Nucleus accumbens (tissue), 56 donors: ENCODE data around the gene NDUFAF8.
"Not testable (repeated sequence)": the region's sequence is repeated elsewhere in the genome, so short reads cannot be mapped to it uniquely, and the experiment has no call there.

ENCODE experiments used
- DNase-seq, 56 donors: peaks; one replicate each; lab custom pipeline; 2025; lab: John Stamatoyannopoulos, UW

The NDUFAF8 gene

DNA sequence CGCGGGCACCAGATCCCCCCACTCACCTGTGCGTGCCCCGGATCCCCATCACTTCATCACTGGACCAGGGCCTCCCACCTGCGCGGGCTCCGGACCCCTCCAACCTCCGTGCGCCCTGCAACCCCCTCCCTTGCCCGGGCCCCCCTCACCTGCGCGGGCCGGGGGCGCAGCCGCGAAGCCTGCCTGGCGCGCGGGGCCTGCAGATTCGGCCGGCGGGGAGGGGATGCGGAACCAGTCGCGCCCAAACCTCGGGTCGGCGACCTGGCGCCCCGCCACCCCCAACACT, 16.6 kb upstream of the NDUFAF8 start:
- DNase-seq: no peak

DNA sequence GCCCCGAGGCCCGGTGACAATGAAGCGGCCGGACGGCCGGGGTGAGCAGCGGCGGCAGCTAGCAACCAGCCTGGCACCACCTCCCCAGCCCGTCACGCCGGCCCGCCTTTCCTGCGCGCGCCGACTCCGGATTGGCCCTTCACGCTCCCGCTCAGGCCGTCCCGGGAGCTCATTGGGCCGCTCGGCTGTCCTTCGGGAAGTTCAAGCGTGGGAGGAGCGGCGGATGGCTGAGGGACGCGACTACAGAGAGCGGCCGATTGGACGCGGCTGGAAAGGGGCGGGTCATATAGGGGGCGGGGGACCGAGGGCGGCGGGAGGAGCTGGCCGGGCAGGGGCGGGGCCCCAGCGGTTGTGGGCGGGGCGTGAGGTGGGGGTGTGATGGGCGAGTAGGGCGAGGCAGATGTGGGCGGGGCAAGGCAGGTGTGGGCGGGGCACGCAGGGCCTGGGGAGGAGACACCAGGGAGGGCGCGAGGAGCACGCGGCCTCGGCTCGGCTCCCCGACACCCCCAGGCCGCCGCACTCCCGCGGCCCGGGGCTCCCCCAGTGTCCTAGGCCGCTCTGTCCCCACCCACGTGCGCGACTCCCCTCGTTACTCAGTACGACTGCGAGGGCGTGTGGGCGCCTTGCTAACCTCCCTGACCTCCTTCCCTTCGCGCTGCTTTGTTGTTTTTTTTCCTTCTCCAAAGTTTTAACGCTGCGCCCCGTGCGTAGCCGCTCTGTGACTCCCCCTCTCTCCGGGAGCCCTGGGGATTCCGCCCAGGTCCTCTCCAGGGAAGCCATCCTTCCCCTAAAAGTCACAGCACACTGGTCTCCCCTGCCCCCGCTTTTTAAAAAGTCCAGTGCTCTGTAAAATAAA, 16.0 kb upstream of the NDUFAF8 start, which contains the start of gene CEP131:
Gene CEP131, minus strand, starts transcription at position 60 of the 856 bp plus-strand sequence. CDS start 2,909 bp downstream, outside the sequence.
- DNase-seq: peak; percentile 81 to 99 (median 97)

DNA sequence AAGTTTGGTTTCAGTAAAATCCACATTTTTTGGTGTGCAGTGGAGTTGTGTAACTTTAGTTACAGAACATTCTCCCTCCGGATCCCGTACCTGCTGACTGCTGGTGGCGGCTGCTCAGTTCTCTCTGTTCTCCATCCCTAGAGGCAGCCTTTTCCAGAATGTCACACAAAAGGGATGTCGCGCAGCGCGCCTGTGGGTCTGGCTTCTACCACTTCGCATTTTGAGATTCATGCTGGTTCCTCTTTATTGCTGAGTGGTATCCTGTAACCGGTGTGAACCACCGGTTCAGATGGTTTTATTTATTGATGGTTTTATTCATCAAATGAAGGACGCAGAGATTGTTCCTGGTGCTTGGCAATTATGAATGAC, 15.4 kb upstream of the NDUFAF8 start:
- peak in 5 of 56 donors; percentile 6 to 36 (median 15) for DNase-seq

DNA sequence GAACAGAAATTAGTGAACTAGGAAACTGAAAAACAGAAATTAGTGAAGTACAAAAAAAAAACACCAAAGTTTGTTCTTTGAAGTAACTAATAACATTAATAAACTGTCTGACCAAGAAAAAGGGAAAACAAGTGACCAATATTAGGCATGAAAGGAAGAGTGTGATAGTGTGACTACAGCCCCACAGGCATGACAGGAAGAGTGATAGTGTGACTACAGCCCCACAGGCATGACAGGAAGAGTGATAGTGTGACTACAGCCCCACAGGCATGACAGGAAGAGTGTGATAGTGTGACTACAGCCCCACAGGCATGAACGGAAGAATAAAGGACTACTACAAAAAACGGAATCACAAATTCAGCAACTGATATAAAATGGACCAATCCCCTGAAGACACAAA, 11.5 kb upstream of the NDUFAF8 start:
- DNase-seq: not testable (repeated sequence)

DNA sequence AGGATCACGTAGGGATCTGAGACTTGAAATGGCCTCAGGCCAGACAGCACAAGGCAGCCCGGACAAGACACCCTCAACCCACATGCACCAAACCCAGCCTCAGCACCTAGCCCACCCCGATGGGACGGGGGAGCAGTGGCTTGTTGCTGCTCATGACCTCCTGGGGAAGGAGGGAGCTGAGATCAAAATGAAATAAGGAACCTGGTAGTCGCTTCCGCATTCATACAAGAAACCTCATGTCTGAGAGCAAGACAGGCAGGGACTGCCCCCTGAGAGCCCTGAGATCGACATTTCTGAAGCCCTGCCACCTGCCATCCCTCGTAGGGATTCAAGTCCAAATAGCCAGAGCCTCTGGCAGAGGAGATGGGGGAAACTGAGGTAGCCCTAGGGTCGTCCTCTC, 10.7 kb upstream of the NDUFAF8 start:
- DNase-seq: no peak

DNA sequence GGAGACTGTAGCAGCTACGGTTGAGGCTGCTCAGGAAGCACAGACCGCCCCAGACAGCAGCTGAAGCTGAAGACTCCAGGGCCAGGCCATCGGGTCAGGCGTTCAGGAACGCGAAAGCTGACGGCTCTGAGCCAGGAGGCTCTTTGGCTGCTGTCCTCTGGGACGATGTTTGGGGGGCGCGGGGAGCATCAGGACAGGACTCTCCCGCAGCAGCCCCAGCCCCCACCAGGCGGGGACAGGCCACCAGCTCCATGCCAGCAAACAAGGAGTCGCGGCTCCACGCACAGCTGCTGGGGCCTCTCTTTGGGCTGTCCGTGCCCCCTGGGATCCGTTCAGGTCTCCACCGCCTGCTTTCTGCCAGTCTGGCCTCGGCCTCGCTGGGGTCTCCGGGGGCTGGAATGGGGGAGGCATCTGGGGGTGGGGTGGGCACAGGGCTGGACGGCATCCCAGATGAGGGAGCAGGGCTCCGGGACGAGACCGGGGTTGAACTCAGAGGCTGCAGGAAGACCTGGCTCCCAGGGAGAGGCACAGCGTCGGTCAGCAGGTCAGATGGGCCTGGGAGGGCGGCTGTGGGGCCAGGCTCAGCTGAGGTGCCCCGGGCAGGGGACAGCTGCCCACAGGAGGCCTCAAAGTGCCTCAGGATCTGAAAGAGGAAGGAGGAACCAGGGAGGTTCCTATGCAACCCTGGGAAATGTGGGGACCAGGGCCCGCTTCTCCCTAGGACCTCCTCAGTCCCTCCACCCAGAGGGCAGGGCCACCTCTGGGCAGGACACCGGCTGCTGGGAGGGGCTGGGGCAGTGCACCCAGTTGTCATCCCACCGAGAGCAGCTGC, 10.1 kb upstream of the NDUFAF8 start:
- no peak for DNase-seq

DNA sequence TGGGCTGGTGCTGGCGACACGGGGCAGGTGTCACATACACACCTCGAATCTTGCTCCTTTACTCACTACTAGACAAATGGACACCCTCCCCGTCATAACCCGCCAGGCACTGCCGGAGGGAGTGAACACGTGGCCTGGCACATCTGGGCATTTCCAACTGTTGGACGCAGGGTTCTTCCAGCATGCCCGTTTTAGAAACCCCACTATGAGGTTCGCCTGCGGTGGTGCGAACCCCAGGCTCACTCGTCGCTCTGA, 9.5 kb upstream of the NDUFAF8 start:
- no peak for DNase-seq

DNA sequence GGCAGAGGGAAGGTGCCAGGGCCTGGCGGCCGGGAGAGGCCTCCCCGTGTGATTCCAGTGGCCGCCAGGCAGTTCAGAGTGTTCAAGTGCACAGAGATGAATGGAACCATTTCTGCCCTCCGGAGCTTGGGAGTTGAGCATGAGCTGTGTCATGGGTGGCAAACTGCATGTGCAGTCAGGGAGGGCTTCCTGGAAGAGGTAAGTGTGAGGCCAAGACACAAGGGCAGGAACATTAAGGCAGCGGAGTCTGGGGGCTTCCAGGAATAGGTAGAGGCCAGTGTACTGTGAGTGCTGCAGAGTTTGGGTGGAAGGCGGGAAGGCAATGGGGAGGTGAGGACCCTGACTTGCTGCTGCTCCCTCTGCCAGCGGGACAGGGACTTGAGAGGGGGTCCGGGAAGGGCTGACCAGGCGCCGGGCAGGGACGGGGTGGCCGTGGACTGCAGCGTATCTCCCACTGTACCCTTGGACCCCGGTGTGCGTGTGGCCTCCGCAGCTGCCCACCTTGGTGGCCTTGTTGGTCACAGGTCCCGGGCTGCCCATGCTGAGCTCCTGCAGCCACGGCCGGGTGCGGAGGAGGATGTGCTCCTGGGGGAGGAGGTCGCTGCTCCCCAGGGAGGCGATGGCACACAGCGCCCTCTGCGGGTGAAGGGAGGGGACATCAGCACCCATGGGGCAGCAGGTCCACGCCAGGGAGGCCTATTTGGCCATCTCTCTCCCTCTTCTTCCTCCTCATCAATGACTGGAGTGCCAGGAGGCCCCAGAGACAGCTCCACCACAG, 8.9 kb upstream of the NDUFAF8 start:
- DNase-seq: no peak

DNA sequence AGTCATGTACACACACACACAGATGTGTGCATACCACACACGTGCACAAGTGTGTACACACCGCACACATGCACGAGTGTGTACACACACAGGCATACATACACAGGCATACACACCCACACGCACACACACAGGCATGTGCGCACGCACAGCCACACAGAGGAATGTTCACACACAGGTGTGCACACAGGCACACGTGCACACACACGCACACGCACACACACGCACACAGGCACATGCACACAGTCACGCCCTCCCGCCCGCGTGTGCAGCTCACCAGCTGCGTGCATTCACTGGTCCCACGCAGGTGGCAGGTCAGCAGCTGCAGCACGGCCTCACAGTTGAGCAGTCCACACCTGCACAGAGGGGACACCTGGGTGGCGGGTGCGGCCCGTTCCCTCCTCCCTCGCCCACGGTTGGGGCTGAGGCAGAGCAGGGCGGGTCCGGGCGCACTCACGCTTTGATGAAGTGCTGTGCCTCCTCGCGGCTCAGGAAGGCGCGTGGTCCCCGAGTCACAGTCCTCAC, 7.9 kb upstream of the NDUFAF8 start:
- no peak for DNase-seq

- DNase-seq: no peak
These were observed 7.1 kb upstream of the NDUFAF8 start for GRCh38 chr17:81231766-81232581.

GRCh38 chr17:81232616-81233241, 6.4 kb upstream of the NDUFAF8 start:
- DNase-seq: no peak

DNA sequence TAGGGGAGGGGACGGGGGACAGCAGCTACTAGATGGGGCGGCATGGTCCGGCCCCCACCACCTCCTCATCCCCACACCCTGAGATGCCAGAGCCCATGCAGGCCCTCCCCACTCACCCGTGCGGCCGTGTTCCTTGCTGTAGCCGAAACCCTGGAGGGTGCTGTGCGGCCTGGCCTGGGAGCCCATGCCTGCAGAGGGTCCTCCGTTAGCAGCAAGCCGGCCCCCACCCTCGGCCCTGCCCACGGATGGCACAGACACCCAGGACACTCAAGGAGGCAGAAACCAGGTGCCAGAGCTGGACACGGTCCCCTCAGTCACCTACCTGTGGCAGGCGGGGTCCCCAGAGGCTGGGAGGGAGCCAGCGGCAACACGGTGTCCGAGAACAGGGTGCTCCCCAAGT, 5.8 kb upstream of the NDUFAF8 start:
- DNase-seq: no peak

GRCh38 chr17:81233811-81234505, 5.2 kb upstream of the NDUFAF8 start:
- no peak for DNase-seq

DNA sequence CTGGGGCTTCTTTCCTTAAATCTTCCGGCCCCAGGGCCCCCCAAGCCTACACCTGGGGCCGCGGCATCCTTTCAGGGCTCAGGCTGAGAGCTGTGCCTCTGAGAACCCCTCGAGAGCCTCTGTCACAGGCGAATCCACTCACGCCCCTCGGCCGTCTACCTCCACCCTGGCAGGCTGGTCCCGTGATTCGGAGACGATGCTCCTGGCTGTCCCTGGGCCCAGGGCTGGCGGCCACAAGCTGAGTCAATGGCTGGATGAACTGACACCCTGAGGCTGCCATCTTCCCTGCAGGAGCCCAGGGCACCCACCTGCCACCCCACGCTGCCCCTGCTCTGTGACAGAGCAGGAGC, 4.6 kb upstream of the NDUFAF8 start:
- no peak for DNase-seq

GRCh38 chr17:81234940-81235821, 3.9 kb upstream of the NDUFAF8 start:
- DNase-seq: no peak

DNA sequence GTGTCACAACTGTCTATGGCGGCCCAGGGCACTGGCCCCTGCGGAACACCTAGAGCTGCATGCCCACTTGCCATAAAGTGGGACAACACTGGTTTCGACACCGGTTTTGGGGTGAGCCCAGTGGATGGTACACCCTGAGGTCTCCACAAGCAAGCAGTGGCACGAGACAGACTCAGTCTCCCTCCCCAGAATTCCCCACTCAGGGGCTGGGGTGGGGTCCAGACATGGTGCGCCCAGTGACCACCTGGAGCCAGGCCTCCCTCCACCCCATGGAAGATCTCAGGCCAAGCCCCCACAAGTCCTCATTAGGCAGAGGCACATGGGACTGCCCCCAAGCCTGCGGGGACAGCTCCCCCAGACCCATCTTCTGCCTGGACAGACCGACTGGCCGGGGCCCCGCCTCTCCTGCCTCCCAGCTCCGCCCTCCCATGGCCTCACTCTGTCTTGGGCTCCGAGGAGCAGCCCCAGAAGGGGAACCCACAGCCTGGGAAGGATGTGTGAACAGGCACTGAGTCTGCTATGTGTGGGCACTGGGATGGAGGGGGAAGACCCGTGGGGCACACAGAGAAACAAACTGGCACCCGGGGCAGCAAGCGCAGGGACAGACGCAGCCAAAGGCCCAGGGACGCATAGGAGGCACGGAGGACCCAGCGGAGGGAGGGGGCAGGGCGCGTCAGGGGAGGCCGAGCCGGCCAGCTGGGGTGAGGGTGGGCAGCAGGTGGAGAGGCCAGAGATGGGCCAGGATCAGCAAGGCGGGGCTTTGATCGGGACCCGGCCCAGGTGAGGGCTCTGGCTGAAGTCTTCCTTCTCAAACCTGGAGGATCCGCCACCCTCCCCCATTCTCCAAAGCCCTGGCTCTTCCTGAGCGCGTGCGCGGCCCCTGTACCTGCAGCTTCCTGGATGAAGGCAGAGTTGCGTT, 3.0 kb upstream of the NDUFAF8 start:
- DNase-seq: no peak

GRCh38 chr17:81236784-81237183, 2.3 kb upstream of the NDUFAF8 start:
- no peak for DNase-seq
